Activated CD8-positive, alpha-beta memory T cell treated with anti-CD3 and anti-CD28 coated beads, Interleukin-2, amount 10 ng/mL, durations not matched to agents 7 days and 5 days (primary cell): Measurements from ENCODE around the gene ZNF35. TPM values are rescaled to one million over a fixed set of nuclear protein-coding genes. Genes with fewer than 3 reads are reported as not detected.
"Not testable (repeated sequence)": the region's sequence is repeated elsewhere in the genome, so short reads cannot be mapped to it uniquely, and the experiment has no call there.

Experiments
- ATAC-seq: fragments of 150-1000 bp; cut with Tn5 transposase; one replicate; pipeline ENCODE4 v1.10.0; 2021; ENCODE audit warnings: moderate library complexity
- CTCF ChIA-PET: fragments of 350-600 bp; sonication (Branson Sonifier 250); formaldehyde crosslinking; loops from one replicate; lab custom pipeline; 2021; ENCODE audit warnings: antibody characterized with exemption; lab: Charles Lee
- DNase-seq: peaks from one replicate; pipeline ENCODE4 v3.0.0-alpha.2; 2020
- H3K27ac Mint-ChIP-seq: one replicate; pipeline ENCODE4 v1.8.0; 2021; ENCODE audit warnings: mild to moderate bottlenecking, mixed read lengths
- H3K27me3 Mint-ChIP-seq: one replicate; pipeline ENCODE4 v1.8.0; 2021; ENCODE audit warnings: mixed read lengths
- H3K36me3 Mint-ChIP-seq: one replicate; pipeline ENCODE4 v1.8.0; 2021; ENCODE audit warnings: mild to moderate bottlenecking, mixed read lengths
- H3K4me1 Mint-ChIP-seq: one replicate; pipeline ENCODE4 v1.8.0; 2021; ENCODE audit warnings: mixed read lengths
- H3K4me3 Mint-ChIP-seq: one replicate; pipeline ENCODE4 v1.8.0; 2021; ENCODE audit warnings: mild to moderate bottlenecking, moderate library complexity, mixed read lengths
- H3K9me3 Mint-ChIP-seq: one replicate; pipeline ENCODE4 v1.8.0; 2022; ENCODE audit warnings: low read depth, mixed read lengths
- total RNA-seq, 2 experiments: library from RNA; stranded (reverse); gene quantifications; one replicate each; pipeline ENCODE4 v1.2.3, GENCODE V29; 2021

The ZNF35 gene
- total RNA-seq, 2 experiments from 2014 or later, result 4.8 to 6.2 TPM

- CTCF ChIA-PET, result no interaction called here
- DNase-seq (no peak), ATAC-seq (no peak)
- H3K4me3 Mint-ChIP-seq, result no peak overlapping the region
- H3K27ac Mint-ChIP-seq, result no peak overlapping the region
- H3K4me1 Mint-ChIP-seq, result no peaks in the 10 kb centered on the region
- peaks cover 14% of the 10 kb centered on the region for H3K36me3 Mint-ChIP-seq
- H3K9me3 Mint-ChIP-seq, result peaks cover 12% of the 10 kb centered on the region
- H3K27me3 Mint-ChIP-seq, result no peaks in the 10 kb centered on the region
Observed at GRCh38 chr3:44665173-44665572, 16.6 kb downstream of the ZNF35 start.

GRCh38 chr3:44666346-44666745 lies 17.8 kb downstream of the ZNF35 start:
- no peak for ATAC-seq
- DNase-seq, result no peak
- no peak overlapping the region for H3K27ac Mint-ChIP-seq
- H3K27me3 Mint-ChIP-seq, result no peaks in the 10 kb centered on the region
- H3K4me3 Mint-ChIP-seq, result no peak overlapping the region
- H3K36me3 Mint-ChIP-seq, result peaks cover 7% of the 10 kb centered on the region
- H3K9me3 Mint-ChIP-seq, result peaks cover 8% of the 10 kb centered on the region
- H3K4me1 Mint-ChIP-seq, result no peaks in the 10 kb centered on the region
- CTCF ChIA-PET, result no interaction called here

GRCh38 chr3:44669760-44670159 lies 21.2 kb downstream of the ZNF35 start:
- H3K4me1 Mint-ChIP-seq, result no peaks in the 10 kb centered on the region
- H3K27me3 Mint-ChIP-seq, result no peaks in the 10 kb centered on the region
- H3K9me3 Mint-ChIP-seq, result peaks cover 21% of the 10 kb centered on the region
- no peak overlapping the region for H3K27ac Mint-ChIP-seq
- no peak for DNase-seq
- peaks cover 1% of the 10 kb centered on the region for H3K36me3 Mint-ChIP-seq
- ATAC-seq, result no peak
- no peak overlapping the region for H3K4me3 Mint-ChIP-seq
- CTCF ChIA-PET, result no interaction called here

- H3K4me3 Mint-ChIP-seq, result not testable (repeated sequence)
Observed at GRCh38 chr3:44673466-44673865, 24.9 kb downstream of the ZNF35 start.

GRCh38 chr3:44674211-44674610 lies 25.7 kb downstream of the ZNF35 start:
- DNase-seq (no peak), ATAC-seq (no peak)
- Mint-ChIP-seq H3K27ac (no peak overlapping the region), H3K4me3 (no peak overlapping the region), H3K4me1 (no peaks in the 10 kb centered on the region), H3K36me3 (no peaks in the 10 kb centered on the region), H3K27me3 (no peaks in the 10 kb centered on the region), H3K9me3 (peaks cover 13% of the 10 kb centered on the region)
- CTCF ChIA-PET, result no interaction called here

More at GRCh38 chr3:44673466-44673865, 24.9 kb downstream of the ZNF35 start:
- DNase-seq, ATAC-seq, H3K36me3 Mint-ChIP-seq, H3K27me3 Mint-ChIP-seq, CTCF ChIA-PET, H3K27ac Mint-ChIP-seq, H3K4me1 Mint-ChIP-seq: not testable (repeated sequence)
- peaks cover 13% of the 10 kb centered on the region for H3K9me3 Mint-ChIP-seq

GRCh38 chr3:44678480-44679116 lies 30.1 kb downstream of the ZNF35 start:
- no peak overlapping the region for H3K27ac Mint-ChIP-seq
- no peak for ATAC-seq
- no peak for DNase-seq
- H3K27me3 Mint-ChIP-seq, result no peaks in the 10 kb centered on the region
- H3K4me3 Mint-ChIP-seq, result no peak overlapping the region
- no peaks in the 10 kb centered on the region for H3K4me1 Mint-ChIP-seq
- peaks cover 16% of the 10 kb centered on the region for H3K9me3 Mint-ChIP-seq
- CTCF ChIA-PET, result no interaction called here
- H3K36me3 Mint-ChIP-seq, result peaks cover 9% of the 10 kb centered on the region

GRCh38 chr3:44680921-44681455 lies 32.5 kb downstream of the ZNF35 start:
- peaks cover 3% of the 10 kb centered on the region for H3K27me3 Mint-ChIP-seq
- CTCF ChIA-PET, result interaction anchor here (0.7 kb wide), 1 partner anchor 863 kb away, joined by 4 read pairs; no protein-coding TSS in a partner anchor
- DNase-seq (no peak), ATAC-seq (no peak)
- peaks cover 23% of the 10 kb centered on the region for H3K36me3 Mint-ChIP-seq
- no peak overlapping the region for H3K27ac Mint-ChIP-seq
- no peak overlapping the region for H3K4me3 Mint-ChIP-seq
- H3K4me1 Mint-ChIP-seq, result peaks cover 7% of the 10 kb centered on the region
- H3K9me3 Mint-ChIP-seq, result peaks cover 16% of the 10 kb centered on the region

GRCh38 chr3:44682182-44682896 lies 33.8 kb downstream of the ZNF35 start:
- H3K27ac Mint-ChIP-seq, result no peak overlapping the region
- H3K4me1 Mint-ChIP-seq, result peaks cover 7% of the 10 kb centered on the region
- CTCF ChIA-PET, result interaction anchor here (0.8 kb wide), 1 partner anchor 150 kb away, joined by 4 read pairs; no protein-coding TSS in a partner anchor
- H3K4me3 Mint-ChIP-seq, result no peak overlapping the region
- peaks cover 30% of the 10 kb centered on the region for H3K36me3 Mint-ChIP-seq
- peaks cover 24% of the 10 kb centered on the region for H3K9me3 Mint-ChIP-seq
- DNase-seq, result no peak
- no peak for ATAC-seq
- H3K27me3 Mint-ChIP-seq, result peaks cover 8% of the 10 kb centered on the region

GRCh38 chr3:44685128-44685800 lies 36.7 kb downstream of the ZNF35 start:
- H3K27ac Mint-ChIP-seq, result no peak overlapping the region
- H3K9me3 Mint-ChIP-seq, result peaks cover 34% of the 10 kb centered on the region
- CTCF ChIA-PET, result no interaction called here
- peaks cover 32% of the 10 kb centered on the region for H3K36me3 Mint-ChIP-seq
- peak; percentile 65 for ATAC-seq
- H3K4me3 Mint-ChIP-seq, result peak overlapping the region; percentile 63
- H3K27me3 Mint-ChIP-seq, result peaks cover 8% of the 10 kb centered on the region
- peaks cover 7% of the 10 kb centered on the region for H3K4me1 Mint-ChIP-seq
- peak; percentile 66 for DNase-seq

- H3K27ac Mint-ChIP-seq, result no peak overlapping the region
- peaks cover 7% of the 10 kb centered on the region for H3K4me1 Mint-ChIP-seq
- DNase-seq (no peak), ATAC-seq (no peak)
- peaks cover 8% of the 10 kb centered on the region for H3K27me3 Mint-ChIP-seq
- H3K36me3 Mint-ChIP-seq, result peaks cover 26% of the 10 kb centered on the region
- H3K4me3 Mint-ChIP-seq, result no peak overlapping the region
- peaks cover 31% of the 10 kb centered on the region for H3K9me3 Mint-ChIP-seq
- CTCF ChIA-PET, result no interaction called here
Observed at GRCh38 chr3:44687898-44688297, 39.4 kb downstream of the ZNF35 start.

Other genes starting within 250 kb of the ZNF35 start
- gene ZNF445, start 171.1 kb upstream of the ZNF35 start, total RNA-seq, result 10 to 100 TPM; 17.9 to 24.0 TPM
- 1 to 10 TPM; 1.9 to 2.4 TPM for gene ZKSCAN7, start 93.5 kb upstream of the ZNF35 start, total RNA-seq
- under 1 TPM; 0.18 to 0.30 TPM for gene ZNF660, start 63.8 kb upstream of the ZNF35 start, total RNA-seq
- 10 to 100 TPM; 12.7 to 13.8 TPM for gene ZNF197, start 23.7 kb upstream of the ZNF35 start, total RNA-seq
- gene ZNF502, start 63.9 kb downstream of the ZNF35 start, total RNA-seq, result 1 to 10 TPM; 1.1 to 1.3 TPM
- 1 to 10 TPM; 1.1 to 2.5 TPM for gene ZNF501, start 80.9 kb downstream of the ZNF35 start, total RNA-seq
- gene KIAA1143, start 112.9 kb downstream of the ZNF35 start, total RNA-seq, result 10 to 100 TPM; 22.3 to 32.8 TPM
- 10 to 100 TPM; 48.7 to 60.6 TPM for gene KIF15, start 113.1 kb downstream of the ZNF35 start, total RNA-seq
- gene TMEM42, start 213.2 kb downstream of the ZNF35 start, total RNA-seq, result 1 to 10 TPM; 8.0 to 8.6 TPM
- gene TGM4, start 225.9 kb downstream of the ZNF35 start, total RNA-seq, result not detected